ENCODE measurements around the gene NECAB3.

GRCh38 chr20:33662172-33662571, 12.1 kb downstream of the NECAB3 start, which contains the start of gene C20orf144:
- no peak for TF ChIP-seq CTCF (IDR thresholded peaks at IDR 0.05; ENCODE audit: low read length)
- no peak for TF ChIP-seq EZH2 (optimal IDR thresholded peaks at IDR 0.05; ENCODE audit: low read depth, low read length)
- TF ChIP-seq EZH2phosphoT487 (IDR thresholded peaks at IDR 0.05; ENCODE audit: low read length) = no peak

Data from MM.1S (cell line).